Measurements from ENCODE around the gene NFYB. TPM values are rescaled to one million over a fixed set of nuclear protein-coding genes. Genes with fewer than 3 reads are reported as not detected.

Gene NFYB
- total and polyA plus RNA-seq, 3 donors from 2014 or later, result 33.8 to 53.1 (median 36.1) TPM

- 91 to 92% methylated on average over 8 of the region's 8 CpGs for WGBS, 2 donors
- no peaks in the 10 kb centered on the region for H3K4me1 ChIP-seq
- no peak for TF ChIP-seq CTCF (IDR thresholded peaks at IDR 0.05)
- no peak for TF ChIP-seq POLR2A (IDR thresholded peaks at IDR 0.05)
- intact Hi-C loops (cut with DNase I; ENCODE audit: low total_unique reads), result no loop called here
- H3K9me3 ChIP-seq, result no peaks in the 10 kb centered on the region
- H3K27ac ChIP-seq, result no peak overlapping the region
- no peak for DNase-seq
- no peaks in the 10 kb centered on the region for H3K36me3 ChIP-seq (ENCODE audit: low read depth, missing control alignments)
- no peak overlapping the region for H3K4me3 ChIP-seq
- no peaks in the 10 kb centered on the region for H3K27me3 ChIP-seq
These were observed 17.9 kb upstream of the NFYB start for GRCh38 chr12:104155711-104156555.

GRCh38 chr12:104154806-104155205 lies 16.8 kb upstream of the NFYB start:
- WGBS, 2 donors, result 68 to 83% methylated on average over 1 to 2 of the region's 2 CpGs
- no peak overlapping the region for H3K4me3 ChIP-seq
- no peaks in the 10 kb centered on the region for H3K4me1 ChIP-seq
- H3K36me3 ChIP-seq (ENCODE audit: low read depth, missing control alignments), result no peaks in the 10 kb centered on the region
- no peak for TF ChIP-seq POLR2A (IDR thresholded peaks at IDR 0.05)
- TF ChIP-seq CTCF (IDR thresholded peaks at IDR 0.05), result no peak
- intact Hi-C loops (cut with DNase I; ENCODE audit: low total_unique reads), result no loop called here
- no peak for DNase-seq
- H3K27ac ChIP-seq, result no peak overlapping the region
- no peaks in the 10 kb centered on the region for H3K27me3 ChIP-seq
- no peaks in the 10 kb centered on the region for H3K9me3 ChIP-seq

GRCh38 chr12:104154286-104154685 lies 16.3 kb upstream of the NFYB start:
- intact Hi-C loops (cut with DNase I; ENCODE audit: low total_unique reads), result no loop called here
- Histone ChIP-seq H3K9me3 (no peaks in the 10 kb centered on the region), H3K27me3 (no peaks in the 10 kb centered on the region), H3K4me1 (no peaks in the 10 kb centered on the region), H3K36me3 (ENCODE audit: low read depth, missing control alignments) (no peaks in the 10 kb centered on the region), H3K27ac (no peak overlapping the region), H3K4me3 (no peak overlapping the region)
- TF ChIP-seq CTCF (IDR thresholded peaks at IDR 0.05), result no peak
- DNase-seq, result no peak
- WGBS, 2 donors, result 77 to 90% methylated on average over 4 of the region's 4 CpGs

GRCh38 chr12:104152685-104153241 lies 14.8 kb upstream of the NFYB start:
- intact Hi-C loops (cut with DNase I; ENCODE audit: low total_unique reads), result no loop called here
- Histone ChIP-seq H3K27me3 (no peaks in the 10 kb centered on the region), H3K4me3 (no peak overlapping the region), H3K27ac (no peak overlapping the region), H3K9me3 (no peaks in the 10 kb centered on the region), H3K4me1 (no peaks in the 10 kb centered on the region), H3K36me3 (ENCODE audit: low read depth, missing control alignments) (no peaks in the 10 kb centered on the region)
- no peak for DNase-seq
- TF ChIP-seq POLR2A (IDR thresholded peaks at IDR 0.05), result no peak
- TF ChIP-seq CTCF (IDR thresholded peaks at IDR 0.05), result no peak

GRCh38 chr12:104150416-104150815 lies 12.4 kb upstream of the NFYB start:
- no peaks in the 10 kb centered on the region for H3K4me1 ChIP-seq
- TF ChIP-seq POLR2A (IDR thresholded peaks at IDR 0.05) (no peak), CTCF (IDR thresholded peaks at IDR 0.05) (no peak)
- WGBS, 2 donors, result 86% methylated on average over 8 of the region's 8 CpGs
- no peaks in the 10 kb centered on the region for H3K27me3 ChIP-seq
- no peaks in the 10 kb centered on the region for H3K9me3 ChIP-seq
- intact Hi-C loops (cut with DNase I; ENCODE audit: low total_unique reads), result no loop called here
- H3K27ac ChIP-seq, result no peak overlapping the region
- no peak overlapping the region for H3K4me3 ChIP-seq
- H3K36me3 ChIP-seq (ENCODE audit: low read depth, missing control alignments), result no peaks in the 10 kb centered on the region
- DNase-seq, result no peak
